Measurements from ENCODE around the gene OR2T35.
"Not testable (repeated sequence)": the region's sequence is repeated elsewhere in the genome, so short reads cannot be mapped to it uniquely, and the experiment has no call there.

OR2T35 gene

DNA sequence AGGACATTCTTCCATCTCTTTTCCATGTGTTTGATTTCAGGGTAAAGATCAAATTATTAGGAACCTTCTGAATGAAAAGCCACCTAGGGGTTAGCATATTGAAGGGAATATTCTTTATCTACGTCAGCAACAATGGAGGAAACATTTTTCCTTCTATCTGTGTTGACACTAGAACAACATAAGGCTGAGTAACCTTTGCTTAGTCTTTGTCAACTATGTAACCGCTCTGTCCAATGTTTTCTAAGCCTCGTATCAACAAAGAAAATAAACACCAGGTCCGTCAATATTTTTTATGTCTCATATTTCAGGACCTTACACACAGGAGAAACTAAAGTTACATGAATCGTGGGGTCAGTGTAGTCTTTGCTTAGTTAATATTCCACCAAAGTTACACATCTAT lies 8.5 kb downstream of the OR2T35 start:
- not testable (repeated sequence) for H3K9me3 Mint-ChIP-seq; H3K4me3 Mint-ChIP-seq; H3K27me3 Mint-ChIP-seq; H3K27ac Mint-ChIP-seq; H3K4me1 Mint-ChIP-seq (ENCODE audit: low read depth); H3K36me3 Mint-ChIP-seq (ENCODE audit: low read depth)

DNA sequence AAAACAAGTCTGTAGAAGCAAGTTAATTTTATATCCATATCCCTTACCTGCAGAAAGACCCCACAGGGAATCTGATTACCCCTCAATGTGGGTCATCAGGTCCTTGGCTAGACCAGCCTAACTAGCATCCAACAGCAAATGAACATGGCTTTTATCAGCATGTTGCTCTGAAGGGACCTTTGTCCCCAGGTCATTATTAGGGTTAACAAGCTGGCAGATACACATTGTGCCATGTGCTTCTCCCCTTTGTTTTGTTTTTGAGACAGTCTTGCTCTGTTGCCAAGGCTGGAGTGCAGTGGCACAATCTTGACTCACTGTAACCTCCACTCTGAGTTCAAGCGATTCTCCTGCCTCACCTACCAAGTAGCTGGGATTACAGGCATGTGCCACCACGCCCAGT lies 10.1 kb downstream of the OR2T35 start, which contains the start of gene OR2T11:
Gene OR2T11, minus strand, starts transcription at position 101 of the 400 bp plus-strand sequence. CDS start 7,963 bp downstream, outside the sequence.
- not testable (repeated sequence) for H3K4me1 Mint-ChIP-seq (ENCODE audit: low read depth); H3K36me3 Mint-ChIP-seq (ENCODE audit: low read depth); H3K27me3 Mint-ChIP-seq; H3K4me3 Mint-ChIP-seq; H3K27ac Mint-ChIP-seq; H3K9me3 Mint-ChIP-seq

DNA sequence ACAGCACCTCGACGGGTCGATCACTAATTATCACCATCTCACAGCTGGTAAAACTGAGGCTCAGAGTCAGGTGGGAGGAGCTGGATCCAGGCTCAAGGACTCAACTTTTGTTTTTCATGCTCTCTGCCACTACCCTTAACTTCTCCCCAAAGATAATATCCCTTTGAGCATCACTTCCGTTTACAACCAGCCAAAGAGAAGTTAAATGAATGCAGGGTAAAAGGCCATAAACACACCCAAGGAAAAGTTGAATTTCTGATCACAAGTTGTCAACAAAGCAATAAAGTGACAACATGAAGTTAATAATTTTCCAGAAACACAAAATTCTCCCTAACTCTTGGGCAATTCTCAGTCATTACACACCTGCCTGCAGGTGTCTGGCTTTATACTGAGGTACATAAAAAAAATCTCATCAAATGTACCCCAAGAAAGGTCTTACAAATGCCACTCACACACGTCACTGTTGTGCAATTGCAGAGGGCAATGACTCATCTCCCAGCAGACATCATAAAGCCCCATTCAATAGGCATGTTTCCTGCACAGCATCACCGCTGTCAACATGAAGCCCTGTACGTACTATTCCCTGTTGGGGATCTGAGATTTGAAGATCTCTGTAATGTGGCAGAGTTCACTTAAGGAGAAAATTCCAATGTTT lies 13.6 kb downstream of the OR2T35 start:
- H3K4me1 Mint-ChIP-seq (ENCODE audit: low read depth): no peaks in the 10 kb centered on the region
- H3K4me3 Mint-ChIP-seq: no peak overlapping the region
- no peaks in the 10 kb centered on the region for H3K27me3 Mint-ChIP-seq
- no peaks in the 10 kb centered on the region for H3K36me3 Mint-ChIP-seq (ENCODE audit: low read depth)
- no peak overlapping the region for H3K27ac Mint-ChIP-seq
- H3K9me3 Mint-ChIP-seq: no peaks in the 10 kb centered on the region

DNA sequence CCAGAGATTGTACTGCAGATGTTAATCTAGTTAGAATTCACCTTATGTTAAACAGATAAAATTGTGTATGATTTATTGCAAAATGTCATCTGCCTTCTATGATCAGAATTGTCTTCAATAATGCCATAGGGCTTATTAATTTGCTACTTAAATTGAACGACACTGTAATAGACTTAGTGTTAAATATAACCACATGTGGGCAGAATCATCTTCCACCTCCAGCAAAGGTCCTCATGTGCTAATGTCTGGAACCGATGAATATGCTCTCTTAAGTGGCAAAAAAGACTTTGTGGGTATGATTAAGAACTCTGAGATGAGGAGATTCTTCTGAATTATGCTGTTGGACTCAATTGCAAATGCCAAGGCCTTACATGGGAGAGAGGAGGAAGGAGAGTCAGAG lies 14.5 kb downstream of the OR2T35 start:
- Mint-ChIP-seq H3K9me3 (no peaks in the 10 kb centered on the region), H3K4me3 (no peak overlapping the region), H3K36me3 (ENCODE audit: low read depth) (no peaks in the 10 kb centered on the region), H3K27ac (no peak overlapping the region), H3K4me1 (ENCODE audit: low read depth) (no peaks in the 10 kb centered on the region), H3K27me3 (no peaks in the 10 kb centered on the region)

DNA sequence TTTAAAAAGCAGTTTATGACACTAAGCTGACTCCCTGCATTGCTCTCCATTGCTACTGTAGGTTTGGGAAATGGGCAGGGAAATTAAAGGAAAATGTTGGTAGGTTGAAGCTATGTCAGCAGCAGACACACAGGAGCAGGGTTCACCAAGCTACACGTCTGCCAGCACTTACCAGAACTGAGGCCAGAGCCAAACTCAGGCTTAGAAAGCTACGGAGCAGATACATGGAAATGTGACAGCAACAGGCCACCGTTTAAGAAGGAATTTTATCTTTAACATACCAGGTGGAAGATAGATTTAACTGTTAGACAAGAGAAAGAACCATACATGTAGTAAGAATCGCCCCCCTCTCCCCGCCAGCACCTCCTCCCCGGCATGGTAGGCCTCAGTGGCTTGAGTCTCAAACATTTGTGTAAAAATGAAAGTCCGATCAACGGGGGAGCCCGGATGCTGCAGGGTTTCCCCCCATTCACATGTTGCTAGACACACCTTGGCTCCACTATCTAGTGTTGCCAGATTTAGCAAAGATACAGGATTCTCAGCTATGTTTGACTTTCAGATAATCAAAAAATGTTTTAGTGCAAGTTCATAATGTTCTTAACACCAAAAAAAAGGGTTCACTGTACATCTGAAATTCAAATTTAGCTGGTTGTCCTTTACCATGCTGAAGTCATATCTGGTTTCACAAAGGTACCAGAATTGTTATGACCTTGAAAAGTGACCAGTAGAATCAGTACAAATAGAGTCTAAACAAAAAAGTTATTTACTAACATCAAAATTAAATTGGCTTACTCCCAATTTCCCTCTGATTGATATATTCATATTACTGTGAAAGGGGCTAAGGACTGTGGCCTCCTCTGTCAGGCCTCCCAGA lies 16.9 kb downstream of the OR2T35 start:
- Mint-ChIP-seq H3K27me3 (no peaks in the 10 kb centered on the region), H3K27ac (no peak overlapping the region), H3K36me3 (ENCODE audit: low read depth) (no peaks in the 10 kb centered on the region), H3K4me1 (ENCODE audit: low read depth) (no peaks in the 10 kb centered on the region), H3K4me3 (no peak overlapping the region), H3K9me3 (no peaks in the 10 kb centered on the region)

DNA sequence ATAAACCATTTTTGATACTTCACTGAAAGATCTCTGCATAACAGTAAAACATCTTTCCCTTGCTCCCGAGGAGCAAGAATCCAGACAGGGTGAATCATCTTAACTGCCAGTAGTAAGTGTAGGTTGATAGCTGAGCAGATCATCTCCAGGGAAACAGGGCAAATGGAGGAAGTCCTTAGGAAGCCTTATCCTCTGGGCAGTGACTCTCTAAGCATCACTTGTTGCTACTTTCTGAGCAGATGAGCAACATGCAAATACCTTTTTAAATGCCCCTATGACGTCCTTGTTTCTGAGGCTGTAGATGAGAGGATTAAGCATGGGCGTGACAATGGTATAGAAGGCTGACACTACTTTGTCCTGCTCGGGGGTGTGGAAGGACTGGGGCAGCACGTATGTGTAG lies 19.1 kb downstream of the OR2T35 start:
- Mint-ChIP-seq H3K4me3 (no peak overlapping the region), H3K4me1 (ENCODE audit: low read depth) (no peaks in the 10 kb centered on the region), H3K36me3 (ENCODE audit: low read depth) (no peaks in the 10 kb centered on the region), H3K9me3 (no peaks in the 10 kb centered on the region), H3K27ac (no peak overlapping the region), H3K27me3 (no peaks in the 10 kb centered on the region)

DNA sequence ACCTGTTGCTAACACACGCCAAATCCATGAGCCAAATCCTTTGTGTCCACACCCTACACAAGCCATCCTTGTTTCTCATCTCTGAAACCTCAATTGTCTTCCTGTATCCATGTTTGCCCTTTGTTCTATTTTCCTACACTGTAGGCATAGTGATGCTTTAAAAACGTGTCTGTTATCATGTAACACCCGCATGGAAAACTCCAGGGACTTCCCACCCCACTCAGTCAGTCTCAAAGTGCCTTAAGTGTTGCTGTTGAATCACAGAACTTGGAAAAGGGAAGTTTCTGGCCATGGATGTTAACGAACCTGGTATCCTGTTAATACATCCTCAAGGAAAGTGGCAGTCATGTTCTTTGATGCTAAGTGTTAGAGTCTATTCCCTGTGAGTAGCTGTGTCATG lies 19.9 kb downstream of the OR2T35 start:
- H3K27me3 Mint-ChIP-seq: no peaks in the 10 kb centered on the region

DNA sequence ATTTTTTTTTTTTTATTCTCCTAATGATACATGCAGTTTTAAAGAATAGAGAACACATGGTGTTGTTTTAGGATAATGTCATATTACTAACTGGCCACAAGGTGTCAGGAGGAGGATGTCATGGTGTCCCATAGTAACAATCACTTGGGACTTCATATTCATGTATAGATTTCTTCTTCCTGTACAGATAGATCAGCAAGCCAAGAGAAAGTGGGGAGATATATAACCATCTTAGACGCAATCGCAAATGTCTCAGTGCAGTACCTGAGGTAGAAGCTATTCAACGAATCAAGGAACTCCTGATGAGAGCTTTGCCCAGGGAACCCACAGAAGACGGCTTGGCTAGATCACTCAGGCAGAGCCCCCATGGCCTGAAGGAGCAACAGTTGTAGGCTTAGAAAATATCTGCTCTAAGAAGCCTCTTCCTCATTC lies 22.5 kb downstream of the OR2T35 start:
- peaks cover 4% of the 10 kb centered on the region for H3K4me1 Mint-ChIP-seq (ENCODE audit: low read depth)
- no peaks in the 10 kb centered on the region for H3K9me3 Mint-ChIP-seq
- no peak overlapping the region for H3K4me3 Mint-ChIP-seq
- no peaks in the 10 kb centered on the region for H3K36me3 Mint-ChIP-seq (ENCODE audit: low read depth)
- H3K27me3 Mint-ChIP-seq: no peaks in the 10 kb centered on the region
- H3K27ac Mint-ChIP-seq: no peak overlapping the region

More for the DNA sequence above, 19.9 kb downstream of the OR2T35 start:
- Mint-ChIP-seq H3K27ac (no peak overlapping the region), H3K36me3 (ENCODE audit: low read depth) (no peaks in the 10 kb centered on the region), H3K4me1 (ENCODE audit: low read depth) (no peaks in the 10 kb centered on the region), H3K4me3 (no peak overlapping the region), H3K9me3 (no peaks in the 10 kb centered on the region)

DNA sequence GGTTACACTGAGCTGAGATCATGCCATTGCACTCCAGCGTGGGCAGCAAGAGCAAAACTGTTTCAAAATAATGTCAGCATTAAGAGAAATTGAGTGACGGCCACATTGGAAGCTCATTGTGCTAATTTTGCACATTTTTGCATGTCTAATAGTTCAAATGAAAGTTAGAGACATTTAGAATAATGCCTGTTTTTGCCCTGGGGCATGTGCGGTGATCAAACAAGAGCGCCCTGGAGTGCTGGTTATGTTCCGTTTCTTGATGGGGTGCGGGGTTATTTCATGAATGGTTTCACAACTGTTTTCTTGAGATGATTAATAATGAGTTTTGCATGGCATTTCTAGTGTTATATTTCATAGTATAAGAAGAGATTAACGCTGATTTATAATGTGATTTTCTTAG lies 23.3 kb downstream of the OR2T35 start:
- Mint-ChIP-seq H3K4me1 (ENCODE audit: low read depth) (peaks cover 4% of the 10 kb centered on the region), H3K27me3 (no peaks in the 10 kb centered on the region), H3K9me3 (no peaks in the 10 kb centered on the region), H3K4me3 (no peak overlapping the region), H3K27ac (no peak overlapping the region), H3K36me3 (ENCODE audit: low read depth) (no peaks in the 10 kb centered on the region)

DNA sequence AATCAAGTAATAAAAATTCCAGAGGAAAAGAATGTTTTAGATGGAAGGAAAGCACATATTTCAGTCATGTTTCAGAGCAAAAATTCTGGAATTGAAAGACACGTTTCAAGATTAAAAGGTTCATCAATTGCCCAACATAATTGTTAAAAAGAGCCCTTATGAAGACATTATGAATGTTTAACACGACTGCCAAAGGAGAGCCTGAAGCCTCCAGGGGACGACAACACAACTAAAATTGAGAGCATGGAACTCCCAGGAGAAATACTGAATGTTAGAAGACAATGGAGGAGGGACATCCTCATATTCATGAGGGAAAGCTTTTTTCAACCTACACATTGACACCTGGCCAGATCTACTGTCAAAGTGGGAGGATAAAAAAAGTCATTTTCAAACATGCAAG lies 26.2 kb downstream of the OR2T35 start:
- Mint-ChIP-seq H3K4me1 (ENCODE audit: low read depth) (peaks cover 15% of the 10 kb centered on the region), H3K9me3 (no peaks in the 10 kb centered on the region), H3K36me3 (ENCODE audit: low read depth) (no peaks in the 10 kb centered on the region), H3K27ac (no peak overlapping the region), H3K4me3 (no peak overlapping the region), H3K27me3 (no peaks in the 10 kb centered on the region)

DNA sequence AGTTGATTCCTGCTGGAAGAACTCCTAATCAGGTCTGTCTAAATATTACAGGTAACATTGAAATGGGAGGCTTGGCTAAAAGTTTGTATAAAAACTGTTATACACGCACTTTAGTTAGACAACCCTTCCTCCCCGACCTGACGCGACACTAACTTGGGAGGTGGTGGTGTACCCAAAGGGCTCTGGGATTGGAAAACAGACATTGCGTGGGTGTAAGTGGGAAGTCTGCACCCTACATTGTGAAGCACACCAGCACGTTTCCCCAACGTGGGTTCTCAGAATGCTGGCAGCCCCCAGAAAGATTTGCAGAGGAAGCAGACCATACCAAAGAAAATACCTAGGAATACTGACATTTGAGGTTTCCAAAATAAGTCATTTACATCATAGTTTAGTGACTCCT lies 27.0 kb downstream of the OR2T35 start:
- Mint-ChIP-seq H3K27me3 (no peaks in the 10 kb centered on the region), H3K9me3 (no peaks in the 10 kb centered on the region), H3K4me3 (no peak overlapping the region), H3K36me3 (ENCODE audit: low read depth) (no peaks in the 10 kb centered on the region), H3K4me1 (ENCODE audit: low read depth) (peaks cover 23% of the 10 kb centered on the region), H3K27ac (no peak overlapping the region)

DNA sequence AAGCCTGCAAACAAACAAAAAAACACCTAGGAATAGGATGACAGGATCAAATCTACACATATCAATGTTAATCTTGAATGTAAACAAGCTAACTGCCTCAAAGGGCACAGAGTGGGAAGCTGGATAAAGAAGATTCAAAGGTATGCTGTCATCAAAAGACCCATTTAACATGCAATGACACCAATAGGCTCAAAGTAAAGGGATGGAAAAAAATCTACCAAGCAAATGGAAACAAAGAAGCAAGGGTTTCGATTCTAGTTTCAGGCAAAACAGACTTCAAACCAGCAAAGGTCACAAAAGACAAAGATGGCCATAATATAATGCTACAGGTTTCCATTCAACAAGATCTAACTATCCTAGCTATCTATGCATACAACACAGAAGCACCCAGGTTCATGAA lies 31.3 kb downstream of the OR2T35 start:
- H3K4me1 Mint-ChIP-seq (ENCODE audit: low read depth): peaks cover 43% of the 10 kb centered on the region
- peak overlapping the region; percentile 87 for H3K27ac Mint-ChIP-seq
- no peaks in the 10 kb centered on the region for H3K9me3 Mint-ChIP-seq
- no peaks in the 10 kb centered on the region for H3K27me3 Mint-ChIP-seq
- H3K4me3 Mint-ChIP-seq: peak overlapping the region; percentile 15
- H3K36me3 Mint-ChIP-seq (ENCODE audit: low read depth): no peaks in the 10 kb centered on the region

DNA sequence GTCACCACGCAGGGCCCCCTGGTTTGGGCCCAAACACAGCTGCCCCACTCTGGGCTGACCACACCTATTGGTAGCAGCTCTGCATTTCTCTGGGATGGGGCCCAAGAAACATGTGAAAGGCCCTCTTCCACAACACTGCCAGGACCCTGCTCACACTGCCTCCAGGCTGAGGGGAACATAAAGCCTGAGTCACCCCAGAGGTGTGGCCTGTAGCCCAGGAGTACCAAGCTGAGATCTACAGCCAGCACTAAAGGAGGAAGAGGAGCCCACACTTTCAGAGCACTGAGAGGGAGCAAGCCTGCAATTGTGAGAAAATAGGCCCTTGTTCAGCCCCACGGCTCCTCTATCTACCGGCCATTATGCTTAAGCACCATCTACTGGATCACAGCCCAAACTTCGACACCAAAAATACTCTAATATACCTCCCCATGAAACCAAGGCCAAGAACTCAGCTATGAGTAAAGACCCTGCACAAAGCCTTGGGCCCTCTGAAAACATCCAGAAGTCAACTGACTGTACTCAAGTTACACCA lies 33.1 kb downstream of the OR2T35 start:
- H3K36me3 Mint-ChIP-seq (ENCODE audit: low read depth): no peaks in the 10 kb centered on the region
- no peaks in the 10 kb centered on the region for H3K9me3 Mint-ChIP-seq
- H3K27me3 Mint-ChIP-seq: no peaks in the 10 kb centered on the region
- peaks cover 43% of the 10 kb centered on the region for H3K4me1 Mint-ChIP-seq (ENCODE audit: low read depth)
- peak overlapping the region; percentile 31 for H3K27ac Mint-ChIP-seq
- no peak overlapping the region for H3K4me3 Mint-ChIP-seq

DNA sequence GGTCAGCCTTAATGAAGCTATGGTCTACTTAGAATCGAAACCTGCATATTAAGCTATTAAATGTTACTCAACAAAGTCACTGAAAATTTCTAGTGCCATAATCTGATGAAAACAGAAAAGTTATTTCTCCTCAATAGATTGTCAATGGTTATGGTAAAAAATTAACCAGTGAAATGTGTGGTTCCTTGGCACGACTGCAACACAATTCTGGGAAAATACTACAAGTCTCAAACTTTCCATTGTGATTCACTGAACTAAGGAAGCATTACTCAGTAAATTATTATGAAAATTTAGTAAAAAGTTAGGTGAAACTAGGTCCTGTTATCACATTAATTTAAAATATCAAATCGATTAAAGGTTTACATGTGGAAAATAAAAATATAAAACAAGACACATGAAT lies 34.8 kb downstream of the OR2T35 start:
- peak overlapping the region; percentile 53 for H3K27ac Mint-ChIP-seq

DNA sequence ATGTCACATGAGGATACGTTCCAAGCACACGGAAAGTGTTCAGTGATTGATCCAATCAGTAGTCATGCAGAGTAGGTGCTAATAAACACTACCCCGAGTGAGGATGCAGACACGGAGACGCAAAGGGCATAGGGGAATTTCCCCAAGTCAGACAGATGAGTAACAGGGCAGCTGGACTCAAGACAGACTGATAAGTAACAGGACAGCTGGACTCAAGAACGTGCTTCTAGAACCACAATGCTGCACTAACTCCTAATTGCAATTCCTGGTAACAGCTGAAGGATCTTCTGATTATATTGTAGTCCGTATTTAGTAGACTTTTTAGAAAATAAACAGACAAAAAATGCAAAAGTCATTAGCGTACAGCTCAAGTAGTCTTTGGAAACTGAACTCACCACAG lies 45.7 kb downstream of the OR2T35 start:
- H3K9me3 Mint-ChIP-seq: no peaks in the 10 kb centered on the region
- no peaks in the 10 kb centered on the region for H3K27me3 Mint-ChIP-seq
- H3K27ac Mint-ChIP-seq: no peak overlapping the region
- peaks cover 8% of the 10 kb centered on the region for H3K4me1 Mint-ChIP-seq (ENCODE audit: low read depth)
- no peaks in the 10 kb centered on the region for H3K36me3 Mint-ChIP-seq (ENCODE audit: low read depth)
- H3K4me3 Mint-ChIP-seq: no peak overlapping the region

More for the DNA sequence above, 34.8 kb downstream of the OR2T35 start:
- no peaks in the 10 kb centered on the region for H3K36me3 Mint-ChIP-seq (ENCODE audit: low read depth)
- H3K9me3 Mint-ChIP-seq: no peaks in the 10 kb centered on the region
- H3K4me3 Mint-ChIP-seq: no peak overlapping the region
- H3K27me3 Mint-ChIP-seq: no peaks in the 10 kb centered on the region
- H3K4me1 Mint-ChIP-seq (ENCODE audit: low read depth): peaks cover 41% of the 10 kb centered on the region

Data from stimulated activated naive CD8-positive, alpha-beta T cell treated with anti-CD3 and anti-CD28 coated beads, Interleukin-15, Interleukin-2, amounts not matched to agents 100 ng/mL and 50 ng/mL, for 24 hours (primary cell).